Right renal cortex interstitium (tissue), 3 donors: ENCODE data around the gene TGM3. TPM values are rescaled to one million over a fixed set of nuclear protein-coding genes. Genes with fewer than 3 reads are reported as not detected.
"Not testable (repeated sequence)": the region's sequence is repeated elsewhere in the genome, so short reads cannot be mapped to it uniquely, and the experiment has no call there.

Source experiments
- DNase-seq, 3 donors: peaks; one replicate each; pipeline ENCODE4 v3.0.0-alpha.2; 2013; ENCODE audit warnings: low read depth in 3 of 3, low spot score in 2 of 3
- polyA plus RNA-seq, 3 donors: library from polyadenylated mRNA; unstranded; fragments of 120-200 nt; gene quantifications; one replicate each; pipeline ENCODE4 v1.2.1, GENCODE V29; 2013; ENCODE audit not compliant: insufficient read length in 3 of 3

TGM3 gene, protein sequence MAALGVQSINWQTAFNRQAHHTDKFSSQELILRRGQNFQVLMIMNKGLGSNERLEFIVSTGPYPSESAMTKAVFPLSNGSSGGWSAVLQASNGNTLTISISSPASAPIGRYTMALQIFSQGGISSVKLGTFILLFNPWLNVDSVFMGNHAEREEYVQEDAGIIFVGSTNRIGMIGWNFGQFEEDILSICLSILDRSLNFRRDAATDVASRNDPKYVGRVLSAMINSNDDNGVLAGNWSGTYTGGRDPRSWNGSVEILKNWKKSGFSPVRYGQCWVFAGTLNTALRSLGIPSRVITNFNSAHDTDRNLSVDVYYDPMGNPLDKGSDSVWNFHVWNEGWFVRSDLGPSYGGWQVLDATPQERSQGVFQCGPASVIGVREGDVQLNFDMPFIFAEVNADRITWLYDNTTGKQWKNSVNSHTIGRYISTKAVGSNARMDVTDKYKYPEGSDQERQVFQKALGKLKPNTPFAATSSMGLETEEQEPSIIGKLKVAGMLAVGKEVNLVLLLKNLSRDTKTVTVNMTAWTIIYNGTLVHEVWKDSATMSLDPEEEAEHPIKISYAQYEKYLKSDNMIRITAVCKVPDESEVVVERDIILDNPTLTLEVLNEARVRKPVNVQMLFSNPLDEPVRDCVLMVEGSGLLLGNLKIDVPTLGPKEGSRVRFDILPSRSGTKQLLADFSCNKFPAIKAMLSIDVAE
- under 1 TPM; 0.54 to 0.99 (median 0.86) TPM for polyA plus RNA-seq

GRCh38 chr20:2295886-2296515 lies at the start of gene TGM3:
TGM3 (plus strand) TSS chr20:2296001; CDS start chr20:2296064, 63 bp downstream.
- DNase-seq, result no peak

GRCh38 chr20:2246069-2246491 lies 49.7 kb upstream of the TGM3 start:
- no peak for DNase-seq

GRCh38 chr20:2248837-2249236 lies 47.0 kb upstream of the TGM3 start:
- DNase-seq, result no peak

DNA sequence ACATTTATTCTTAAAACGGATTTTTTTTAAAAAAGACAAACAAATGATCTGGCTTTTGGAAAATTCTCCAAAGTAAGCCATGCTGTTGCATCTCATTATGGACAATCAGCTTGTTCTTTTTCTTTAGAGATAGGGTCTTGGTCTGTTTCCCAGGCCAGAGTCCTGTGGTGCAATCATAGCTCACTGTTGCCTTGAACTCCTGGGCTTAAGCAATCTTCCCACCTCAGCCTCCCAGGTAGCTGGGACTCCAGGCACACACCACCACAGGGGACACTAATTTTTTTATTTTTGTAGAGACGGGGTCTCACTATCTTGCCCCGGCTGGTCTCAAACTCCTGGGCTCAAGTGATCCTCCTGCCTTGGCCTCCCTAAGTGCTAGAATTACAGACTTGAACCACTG lies 45.9 kb upstream of the TGM3 start:
- DNase-seq, result no peak

DNA sequence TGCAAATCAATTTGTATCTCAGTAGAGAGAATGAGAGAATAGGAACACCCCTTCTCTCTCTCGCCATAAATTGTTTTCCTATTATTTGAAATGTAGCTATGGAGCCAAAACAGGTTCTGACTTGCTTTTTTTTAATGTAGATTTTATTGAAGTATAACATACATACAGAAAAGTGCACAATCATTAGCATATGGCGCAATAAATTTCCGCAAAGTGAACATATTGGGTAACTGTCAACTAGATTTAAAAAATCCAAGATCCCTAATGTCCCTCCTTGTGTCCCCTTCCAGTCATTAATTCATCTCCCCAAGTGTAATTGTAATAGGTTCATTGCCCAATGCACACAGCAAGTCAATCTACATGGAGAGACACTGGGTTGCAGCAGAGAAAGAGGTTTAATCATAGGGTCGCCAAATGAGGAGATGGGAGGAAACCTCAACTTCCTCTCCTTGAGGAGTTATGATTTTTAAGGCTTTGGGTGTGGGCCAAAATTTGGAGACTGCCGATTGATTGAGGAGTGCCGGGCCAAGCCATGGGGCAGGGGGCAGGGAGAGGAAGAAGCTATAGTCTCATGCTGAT lies 43.3 kb upstream of the TGM3 start:
- DNase-seq, result no peak

GRCh38 chr20:2253256-2253655 lies 42.5 kb upstream of the TGM3 start:
- DNase-seq, result no peak

DNA sequence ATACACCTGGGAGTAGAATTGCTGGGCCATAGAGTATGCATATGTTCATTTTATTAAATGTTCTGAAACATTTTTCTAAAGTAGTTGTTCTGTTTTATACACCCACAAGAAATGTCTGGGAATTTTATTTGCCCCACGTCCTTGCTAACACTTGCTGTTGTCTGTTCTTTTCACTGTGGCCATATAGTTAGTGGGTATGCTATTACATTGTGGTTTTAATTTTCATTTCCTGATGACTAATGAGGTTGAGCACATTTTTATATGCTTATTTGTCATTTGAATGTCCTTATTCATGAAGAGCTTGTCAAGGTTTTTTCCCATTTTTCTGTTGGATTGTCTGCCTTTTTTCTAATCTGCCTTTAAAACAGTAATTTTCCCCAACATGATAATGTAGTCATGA lies 41.5 kb upstream of the TGM3 start:
- no peak for DNase-seq

DNA sequence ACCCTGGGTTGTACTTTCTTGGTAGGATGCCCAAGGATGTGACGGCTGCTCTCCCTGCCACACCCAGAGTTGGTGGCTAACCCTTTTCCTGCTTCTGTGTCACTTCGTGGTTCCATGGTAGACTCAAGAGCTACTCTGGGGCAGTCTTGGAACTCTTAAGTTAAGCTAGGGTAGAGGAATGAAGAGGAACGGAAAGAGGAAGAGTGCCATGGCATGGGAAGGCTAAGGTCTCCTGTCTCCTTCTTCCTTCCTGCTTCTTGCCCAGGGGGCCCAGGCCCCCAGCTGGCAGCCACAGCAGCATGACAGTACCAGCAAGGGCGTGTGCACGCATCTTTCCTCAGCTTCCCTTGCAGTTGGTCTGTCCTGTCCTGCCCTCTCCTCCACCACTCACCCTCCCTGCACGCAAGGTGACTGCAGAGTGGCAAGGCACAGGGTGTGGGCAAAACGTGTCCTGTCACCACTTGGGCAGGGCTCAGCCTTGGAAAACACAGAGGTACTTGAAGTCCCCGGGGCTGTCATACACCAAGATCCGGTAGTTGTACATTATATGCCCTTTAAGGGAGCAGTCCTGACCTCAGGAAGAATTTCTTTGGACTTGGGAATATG lies 39.8 kb upstream of the TGM3 start:
- DNase-seq, result no peak

GRCh38 chr20:2259731-2260130 lies 36.1 kb upstream of the TGM3 start:
- DNase-seq, result no peak

- DNase-seq, result no peak
Observed at GRCh38 chr20:2260250-2260649, 35.6 kb upstream of the TGM3 start.

GRCh38 chr20:2261046-2261485 lies 34.7 kb upstream of the TGM3 start:
- DNase-seq, result no peak

DNA sequence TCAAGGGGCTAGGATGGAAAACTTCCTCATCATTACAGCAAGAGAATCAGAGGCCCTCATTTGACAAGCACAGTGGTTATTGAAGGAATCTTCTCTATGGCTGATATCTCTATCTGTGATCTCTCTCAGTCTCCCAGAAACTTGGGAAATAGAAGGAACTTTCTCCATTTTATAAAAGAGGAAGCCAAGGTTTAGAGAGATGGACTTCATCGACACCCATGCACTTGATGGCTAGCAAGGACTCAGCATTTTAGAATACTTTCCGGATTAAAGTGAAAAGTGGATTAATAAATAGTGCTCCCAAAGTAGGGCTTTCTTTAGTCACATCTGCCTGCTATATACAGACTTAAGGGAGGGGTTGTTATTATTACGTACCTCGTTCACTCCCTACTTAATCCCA lies 34.2 kb upstream of the TGM3 start:
- no peak for DNase-seq

DNA sequence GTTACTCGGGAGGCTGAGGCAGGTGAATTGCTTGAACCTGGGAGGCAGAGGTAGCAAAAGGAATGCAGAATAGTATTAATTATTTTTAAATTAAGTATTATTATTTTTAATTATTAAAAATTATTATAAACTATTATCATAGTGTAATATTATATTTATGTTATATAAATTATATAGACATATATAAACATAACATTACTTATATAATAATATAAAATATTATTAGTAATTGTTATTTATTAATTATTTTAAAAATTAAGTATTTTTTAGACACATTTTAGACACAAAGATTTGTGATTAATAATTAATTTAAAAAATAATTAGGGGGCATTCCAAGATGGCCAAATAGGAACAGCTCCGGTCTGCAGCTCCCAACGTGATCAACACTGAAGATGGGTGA lies 31.7 kb upstream of the TGM3 start:
- DNase-seq, result no peak

- not testable (repeated sequence) for DNase-seq
Observed at GRCh38 chr20:2264621-2265374, 31.0 kb upstream of the TGM3 start.

GRCh38 chr20:2273634-2274302 lies 22.0 kb upstream of the TGM3 start:
- DNase-seq, result no peak

DNA sequence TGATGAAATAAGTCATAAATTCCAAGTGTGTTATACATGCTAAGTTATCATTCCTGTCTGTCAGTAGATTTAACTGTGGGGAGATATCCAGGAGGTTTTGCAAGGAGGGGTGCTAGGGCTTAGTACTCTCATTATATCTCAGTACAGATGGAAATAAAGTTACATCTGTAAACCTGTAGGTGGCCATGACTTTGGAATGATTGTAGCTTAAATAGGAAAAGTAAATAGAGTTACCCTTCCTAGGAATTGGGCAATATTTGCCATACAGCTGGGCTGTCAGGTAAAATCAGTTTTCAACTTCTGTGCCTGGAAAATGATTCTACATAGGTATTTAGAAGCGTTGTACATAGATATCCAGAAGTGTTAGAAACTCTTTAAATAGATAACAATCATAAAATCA lies 19.8 kb upstream of the TGM3 start:
- DNase-seq, result no peak

GRCh38 chr20:2279253-2279779 lies 16.5 kb upstream of the TGM3 start:
- no peak for DNase-seq

- no peak for DNase-seq
Observed at GRCh38 chr20:2280082-2280481, 15.7 kb upstream of the TGM3 start.

- no peak for DNase-seq
Observed at GRCh38 chr20:2281563-2281962, 14.2 kb upstream of the TGM3 start.
